ENCODE measurements around the gene SEMA3C. TPM values are rescaled to one million over a fixed set of nuclear protein-coding genes. Genes with fewer than 3 reads are reported as not detected.

The SEMA3C gene
- total RNA-seq, 1 donor from 2014 or later, result not detected

DNA sequence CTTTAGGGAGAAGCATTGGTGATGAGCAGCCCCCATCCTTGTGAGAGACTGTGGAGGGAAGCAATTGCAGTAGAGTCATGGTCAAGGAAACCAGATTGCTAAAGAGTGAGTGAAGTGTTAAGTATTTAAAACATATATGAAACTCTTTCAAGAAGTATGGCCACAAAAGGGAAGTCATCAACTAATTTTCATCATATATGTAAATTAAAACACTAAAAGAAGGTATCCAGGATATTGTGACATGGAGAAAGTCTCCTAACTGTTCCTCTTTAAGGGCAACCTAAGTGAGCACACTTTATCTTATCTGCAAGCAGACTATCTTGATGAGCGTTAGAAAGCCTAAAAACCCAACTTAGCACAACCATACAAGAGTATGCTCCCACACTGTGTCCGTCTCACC is 210.7 kb downstream of the SEMA3C start:
- H3K4me3 Mint-ChIP-seq, result no peak overlapping the region

DNA sequence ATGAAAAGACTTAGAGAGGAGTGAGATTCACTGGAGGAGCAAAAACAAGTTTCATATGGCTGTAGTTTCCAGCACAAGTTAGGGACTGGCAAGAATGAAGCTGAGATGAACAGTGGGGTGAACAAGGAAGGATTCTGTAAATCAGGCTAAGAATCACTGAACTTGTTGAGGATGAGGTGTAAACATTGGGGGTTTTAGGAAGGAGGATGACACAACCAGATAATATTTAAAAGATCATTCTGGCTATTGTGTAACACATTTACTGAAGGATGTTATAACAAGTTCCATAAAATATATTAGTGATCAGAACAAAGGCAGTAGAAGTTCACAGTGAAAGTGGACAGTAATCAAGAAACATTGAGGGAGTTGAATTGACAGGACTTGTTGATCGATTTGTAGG is 211.5 kb downstream of the SEMA3C start:
- Mint-ChIP-seq H3K27ac (no peak overlapping the region), H3K36me3 (ENCODE audit: low read depth) (no peaks in the 10 kb centered on the region), H3K9me3 (no peaks in the 10 kb centered on the region), H3K4me1 (ENCODE audit: low read depth) (no peaks in the 10 kb centered on the region), H3K4me3 (no peak overlapping the region), H3K27me3 (ENCODE audit: insufficient read depth) (no peaks in the 10 kb centered on the region)
- DNase-seq (ENCODE audit: low spot score), result no peak
- intact Hi-C loops (cut with micrococcal nuclease), result no loop called here

More for the DNA sequence above, 210.7 kb downstream of the SEMA3C start:
- intact Hi-C loops (cut with micrococcal nuclease), result no loop called here
- Mint-ChIP-seq H3K27me3 (ENCODE audit: insufficient read depth) (no peaks in the 10 kb centered on the region), H3K4me1 (ENCODE audit: low read depth) (no peaks in the 10 kb centered on the region), H3K27ac (no peak overlapping the region), H3K9me3 (peaks cover 3% of the 10 kb centered on the region), H3K36me3 (ENCODE audit: low read depth) (no peaks in the 10 kb centered on the region)
- DNase-seq (ENCODE audit: low spot score), result no peak

DNA sequence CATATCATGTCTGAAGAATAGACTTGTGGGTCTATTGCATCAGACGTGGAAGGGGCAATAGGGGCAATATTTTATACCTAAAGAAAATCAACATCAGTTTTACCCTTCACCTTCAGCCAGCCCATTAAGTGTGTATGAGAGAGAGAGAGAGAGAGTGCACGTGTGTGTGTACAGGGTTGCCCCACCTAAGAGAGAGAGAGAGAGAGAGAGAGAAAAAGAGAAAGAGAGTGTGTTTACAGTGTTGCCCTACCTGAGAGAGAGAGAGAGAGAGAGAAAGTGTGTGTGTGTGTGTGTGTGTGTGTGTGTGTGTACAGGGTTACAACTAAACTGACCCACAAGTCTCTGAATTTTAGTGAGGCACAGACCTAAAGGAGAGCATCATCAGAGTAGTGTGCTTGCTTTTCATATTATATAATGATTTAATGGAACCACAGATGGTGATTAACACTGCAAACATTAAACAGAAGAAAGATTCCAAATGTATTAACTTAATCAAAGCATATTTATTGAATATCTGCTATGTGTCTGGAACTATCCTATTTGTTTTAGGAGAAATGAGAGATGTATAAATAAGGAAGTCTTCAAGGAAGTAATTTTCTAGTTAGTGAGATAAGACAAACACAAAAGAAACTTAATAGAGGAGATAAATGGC is 213.6 kb downstream of the SEMA3C start:
- Mint-ChIP-seq H3K27ac (no peak overlapping the region), H3K36me3 (ENCODE audit: low read depth) (no peaks in the 10 kb centered on the region), H3K4me3 (no peak overlapping the region), H3K27me3 (ENCODE audit: insufficient read depth) (no peaks in the 10 kb centered on the region), H3K9me3 (no peaks in the 10 kb centered on the region), H3K4me1 (ENCODE audit: low read depth) (no peaks in the 10 kb centered on the region)
- intact Hi-C loops (cut with micrococcal nuclease), result no loop called here
- no peak for DNase-seq (ENCODE audit: low spot score)

DNA sequence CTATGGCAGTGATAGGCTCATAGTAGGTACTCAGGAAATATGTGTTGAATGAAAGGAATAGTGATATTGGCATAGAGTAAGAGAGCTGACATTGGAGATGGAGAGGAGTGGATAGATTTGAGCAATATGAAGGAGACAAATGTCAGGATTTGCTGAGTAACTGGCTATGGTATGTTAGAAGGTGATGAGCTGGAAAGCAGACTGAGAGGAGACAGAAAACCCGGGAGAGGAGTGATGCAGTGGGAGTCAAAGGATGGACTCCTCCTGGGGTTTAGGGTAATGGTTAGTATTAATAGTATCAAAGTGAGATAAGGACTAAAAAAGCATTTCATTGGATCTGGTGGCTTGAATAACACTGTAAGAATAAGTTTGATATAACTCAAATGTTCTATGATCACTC is 215.6 kb downstream of the SEMA3C start:
- Mint-ChIP-seq H3K27ac (no peak overlapping the region), H3K36me3 (ENCODE audit: low read depth) (no peaks in the 10 kb centered on the region), H3K27me3 (ENCODE audit: insufficient read depth) (no peaks in the 10 kb centered on the region), H3K4me3 (no peak overlapping the region), H3K9me3 (no peaks in the 10 kb centered on the region), H3K4me1 (ENCODE audit: low read depth) (no peaks in the 10 kb centered on the region)
- intact Hi-C loops (cut with micrococcal nuclease), result no loop called here
- DNase-seq (ENCODE audit: low spot score), result no peak

DNA sequence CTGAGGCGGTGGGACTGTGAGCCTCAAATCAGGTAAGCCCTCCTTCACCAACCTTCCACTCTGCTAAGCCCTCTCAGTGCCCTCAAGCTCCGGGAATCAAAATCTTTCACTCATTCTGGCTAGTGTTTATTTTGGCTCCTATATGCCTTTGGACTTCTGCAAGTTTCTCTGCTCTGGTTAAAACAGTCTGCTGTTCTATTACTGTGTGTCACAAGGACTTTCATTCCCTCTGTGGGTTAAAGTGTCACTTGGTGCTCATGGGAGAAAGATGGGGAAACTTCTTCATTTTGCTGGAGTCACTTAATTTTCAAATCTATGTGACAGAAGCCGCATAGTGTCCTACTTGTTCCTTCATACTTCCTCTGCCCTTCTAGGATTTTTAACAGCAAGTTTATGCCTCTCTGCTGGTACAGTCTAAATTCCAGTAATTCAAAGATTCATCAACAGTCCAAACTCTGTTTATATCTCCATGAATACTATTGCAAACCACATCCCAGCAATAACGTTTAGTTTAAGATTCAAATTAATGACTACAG is 219.1 kb downstream of the SEMA3C start:
- Mint-ChIP-seq H3K27ac (no peak overlapping the region), H3K4me1 (ENCODE audit: low read depth) (no peaks in the 10 kb centered on the region)
- intact Hi-C loops (cut with micrococcal nuclease), result no loop called here

DNA sequence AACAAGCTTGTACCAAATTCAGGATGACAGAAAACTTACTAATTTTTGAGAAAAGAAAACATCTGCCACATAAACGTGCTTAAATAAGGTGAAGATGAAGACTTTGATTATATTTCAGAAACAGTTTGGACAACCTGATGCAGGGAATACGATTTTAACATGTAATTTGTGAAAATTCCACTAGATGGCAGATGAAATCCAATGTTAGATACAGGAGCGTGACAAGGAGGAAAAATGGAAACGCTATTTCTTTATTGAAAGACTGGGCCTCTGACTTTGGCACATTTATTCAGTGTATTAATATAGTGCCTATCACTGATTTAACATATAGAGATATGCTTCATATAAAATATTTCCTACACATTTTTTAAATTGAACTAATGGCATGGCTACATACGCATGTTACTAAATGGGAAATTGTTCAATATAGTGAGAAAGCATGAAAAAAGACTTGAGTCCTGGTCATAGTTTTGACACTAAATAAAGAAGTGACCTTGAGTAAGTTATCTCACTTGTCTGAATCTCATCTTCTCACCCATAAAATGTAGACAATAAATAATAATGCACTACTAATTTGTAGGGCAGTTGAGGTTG is 219.7 kb downstream of the SEMA3C start:
- no peak for DNase-seq (ENCODE audit: low spot score)
- H3K27ac Mint-ChIP-seq, result no peak overlapping the region
- intact Hi-C loops (cut with micrococcal nuclease), result no loop called here
- no peaks in the 10 kb centered on the region for H3K36me3 Mint-ChIP-seq (ENCODE audit: low read depth)
- H3K4me3 Mint-ChIP-seq, result no peak overlapping the region
- H3K9me3 Mint-ChIP-seq, result no peaks in the 10 kb centered on the region
- peaks cover 2% of the 10 kb centered on the region for H3K27me3 Mint-ChIP-seq (ENCODE audit: insufficient read depth)
- no peaks in the 10 kb centered on the region for H3K4me1 Mint-ChIP-seq (ENCODE audit: low read depth)

More for the DNA sequence above, 219.1 kb downstream of the SEMA3C start:
- Mint-ChIP-seq H3K4me3 (no peak overlapping the region), H3K27me3 (ENCODE audit: insufficient read depth) (peaks cover 2% of the 10 kb centered on the region), H3K36me3 (ENCODE audit: low read depth) (no peaks in the 10 kb centered on the region), H3K9me3 (no peaks in the 10 kb centered on the region)
- DNase-seq (ENCODE audit: low spot score), result no peak

Data from activated T-helper 1 cell treated with anti-CD3 and anti-CD28 coated beads, Interleukin-12 subunit alpha, Interleukin-12 subunit beta, Interleukin-2, Interleukin-4 antibody, amounts not matched to agents 30 ng/mL and 10 ng/mL and 1 ng/mL, durations not matched to agents 14 hours and 24 hours and 36 hours (primary cell).